ENCODE measurements around the gene TAX1BP3. TPM values are rescaled to one million over a fixed set of nuclear protein-coding genes. Genes with fewer than 3 reads are reported as not detected.

The TAX1BP3 gene
- total and polyA plus RNA-seq, 9 of the 15 experiments (the other 6 are each of a cell fraction or from before 2014, with no cell fraction given), result 0.99 to 14.5 (median 6.2) TPM

DNA sequence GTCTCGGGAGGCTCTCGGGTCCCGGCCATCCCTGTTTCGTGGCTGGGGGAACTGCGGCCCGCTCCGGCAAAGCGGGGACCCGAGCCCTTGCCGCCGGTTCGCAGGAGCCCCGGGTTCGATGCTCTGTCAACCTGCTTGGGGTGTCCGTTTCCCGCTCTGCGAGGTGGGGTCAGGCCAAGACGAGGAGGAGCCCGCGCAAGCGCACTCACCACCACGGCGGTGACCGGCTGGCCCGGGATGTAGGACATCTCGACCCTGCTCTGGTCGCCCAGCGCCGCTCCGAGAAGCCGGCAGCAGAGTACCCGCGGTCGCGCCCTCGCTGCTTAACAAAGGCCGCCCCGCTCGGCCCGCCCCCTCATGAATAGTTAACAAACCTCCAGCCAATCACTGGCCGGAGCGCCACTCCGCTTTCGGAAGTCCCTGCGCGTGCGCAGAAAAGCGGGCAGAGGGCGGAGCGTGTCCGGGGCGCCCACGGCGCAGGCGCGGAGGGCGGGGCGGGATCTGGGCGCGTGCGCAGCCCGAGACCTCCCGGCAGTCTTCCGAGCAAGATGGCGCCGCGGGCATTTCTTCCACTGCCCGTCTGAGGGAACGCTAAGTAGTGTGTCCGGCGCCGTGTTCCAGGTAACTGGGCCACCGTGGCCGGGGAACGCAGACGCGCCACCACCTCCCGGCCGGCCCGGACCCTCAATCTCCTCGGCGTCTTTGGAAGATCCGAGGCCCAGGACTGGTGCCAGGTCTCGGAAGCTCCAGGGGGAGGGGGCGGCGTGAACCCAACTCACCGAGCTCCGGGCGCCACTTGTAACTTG lies at the start of gene TAX1BP3, which contains the start of gene EMC6 (continued):
- no peak for TF ChIP-seq TAL1 (IDR thresholded peaks at IDR 0.05)
- no peak for TF ChIP-seq KAT8 (IDR thresholded peaks at IDR 0.05; ENCODE audit: low read depth)
- peak; percentile 75 for TF ChIP-seq NFYB (IDR thresholded peaks at IDR 0.05; ENCODE audit: extremely low read depth, insufficient read length)
- no peak for TF ChIP-seq RFX5 (IDR thresholded peaks at IDR 0.05; ENCODE audit: low read depth, low read length)
- no peak for TF ChIP-seq MED1 (CRISPR knock-in tag; IDR thresholded peaks at IDR 0.05; ENCODE audit: borderline replicate concordance)
- TF ChIP-seq FIP1L1 (IDR thresholded peaks at IDR 0.05; ENCODE audit: low read depth, low read length, poor library complexity, severe bottlenecking), result peak; percentile 42
- TF ChIP-seq BHLHE40 (IDR thresholded peaks at IDR 0.05; ENCODE audit: low read length), result peak; percentile 15; the same call in 1 of the 2 replicates
- TF ChIP-seq RCOR1 (IDR thresholded peaks at IDR 0.05; ENCODE audit: borderline replicate concordance in 1 of 2, low read depth in 2 of 2, low read length in 2 of 2), result peak in 1 of 2 experiments; percentile 13; a peak in 1 of 4 replicates
- TF ChIP-seq POLR3A (IDR thresholded peaks at IDR 0.05; ENCODE audit: borderline replicate concordance, extremely low read depth, insufficient read depth, insufficient read length), result no peak
- 0 out of 2 replicates have a peak, but pooled peaks have one; percentile 48 for TF ChIP-seq REST (IDR thresholded peaks at IDR 0.05; ENCODE audit: borderline replicate concordance)
- TF ChIP-seq REST (CRISPR knock-in tag; IDR thresholded peaks at IDR 0.05; ENCODE audit: low read depth), result no peak
- TF ChIP-seq SIRT6 (IDR thresholded peaks at IDR 0.05; ENCODE audit: low read depth, low read length), result no peak
- TF ChIP-seq, protein P1, sequence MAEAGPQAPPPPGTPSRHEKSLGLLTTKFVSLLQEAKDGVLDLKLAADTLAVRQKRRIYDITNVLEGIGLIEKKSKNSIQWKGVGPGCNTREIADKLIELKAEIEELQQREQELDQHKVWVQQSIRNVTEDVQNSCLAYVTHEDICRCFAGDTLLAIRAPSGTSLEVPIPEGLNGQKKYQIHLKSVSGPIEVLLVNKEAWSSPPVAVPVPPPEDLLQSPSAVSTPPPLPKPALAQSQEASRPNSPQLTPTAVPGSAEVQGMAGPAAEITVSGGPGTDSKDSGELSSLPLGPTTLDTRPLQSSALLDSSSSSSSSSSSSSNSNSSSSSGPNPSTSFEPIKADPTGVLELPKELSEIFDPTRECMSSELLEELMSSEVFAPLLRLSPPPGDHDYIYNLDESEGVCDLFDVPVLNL (CRISPR knock-in tag; IDR thresholded peaks at IDR 0.05; ENCODE audit: low read depth), result peak; percentile 36; the same call in 1 of the 2 replicates
- TF ChIP-seq YY1 (IDR thresholded peaks at IDR 0.05; ENCODE audit: borderline replicate concordance in 1 of 3, control insufficient read depth in 1 of 3, extremely low read depth in 1 of 3, insufficient read depth in 3 of 3, insufficient read length in 1 of 3, insufficient replicate concordance in 2 of 3, low read depth in 1 of 3, low read length in 2 of 3), result peak; percentile 86 to 96 (median 93)
- peak; percentile 93 for TF ChIP-seq SIN3B (IDR thresholded peaks at IDR 0.05; ENCODE audit: low read depth)
- TF ChIP-seq BDP1 (IDR thresholded peaks at IDR 0.05; ENCODE audit: insufficient read depth, insufficient read length), result no peak

Measured in K562 (cell line).